ENCODE measurements around the gene KAZN.

The KAZN gene

DNA sequence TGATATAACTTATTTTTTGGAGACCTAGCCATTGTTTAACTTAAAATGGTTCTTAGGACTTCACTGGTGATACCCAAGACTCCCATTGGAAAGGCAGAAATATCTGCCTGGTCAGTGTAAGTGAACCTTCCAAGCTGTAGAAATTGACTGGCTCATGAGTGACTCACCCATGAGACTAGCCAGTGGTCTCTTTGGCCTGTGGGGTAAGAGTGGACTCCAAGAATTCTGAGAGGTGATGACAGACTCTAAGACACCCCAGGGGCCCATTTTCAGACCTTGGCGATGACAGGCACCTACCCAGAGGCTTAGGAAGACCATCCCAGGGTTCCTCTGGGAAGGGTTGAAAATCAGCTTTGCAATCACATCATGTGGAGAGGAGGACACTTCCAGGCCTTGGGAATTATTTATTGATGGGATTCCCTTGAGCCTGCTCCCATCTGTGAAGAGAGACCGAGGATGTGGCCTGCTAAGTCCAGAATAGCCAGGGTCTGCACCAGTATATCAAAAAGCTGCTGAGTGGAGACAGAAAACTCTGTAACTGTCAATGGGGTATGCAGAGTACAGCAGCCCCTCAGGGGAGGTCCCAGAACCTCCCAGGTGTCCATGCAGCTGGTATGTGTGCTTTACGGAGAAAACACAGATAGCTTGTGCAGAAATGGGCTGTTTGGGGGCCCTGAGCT is 78.9 kb downstream of the KAZN start:
- DNase-seq (ENCODE audit: low spot score) = no peak

DNA sequence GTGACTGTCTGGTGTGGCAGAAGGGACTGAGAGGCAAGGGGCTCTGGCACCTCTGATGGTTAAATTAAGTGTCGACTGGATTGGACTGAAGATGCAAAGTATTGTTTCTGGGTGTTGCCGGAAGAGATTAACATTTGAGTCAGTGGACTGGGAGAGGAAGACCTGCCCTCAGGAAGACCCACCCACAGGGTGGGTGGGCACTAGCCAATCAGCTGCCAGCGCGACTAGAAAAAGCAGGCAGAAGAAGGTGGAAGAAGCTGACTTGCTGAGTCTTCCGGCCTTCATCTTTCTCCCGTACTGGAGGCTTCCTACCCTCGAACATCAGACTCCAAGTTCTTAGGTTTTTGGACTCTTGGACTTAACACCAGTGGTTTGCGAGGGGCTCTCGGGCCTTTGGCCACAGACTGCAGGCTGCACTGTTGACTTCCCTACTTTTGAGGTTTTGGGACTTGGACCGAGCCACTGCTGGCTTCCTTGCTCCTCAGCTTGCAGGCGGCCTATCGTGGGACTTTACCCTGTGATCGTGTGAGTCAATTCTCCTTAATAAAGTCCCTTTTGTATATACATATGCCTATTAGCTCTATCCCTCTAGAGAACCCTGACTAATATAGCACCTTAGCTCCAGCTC is 79.6 kb downstream of the KAZN start:
- no peak for DNase-seq (ENCODE audit: low spot score)

DNA sequence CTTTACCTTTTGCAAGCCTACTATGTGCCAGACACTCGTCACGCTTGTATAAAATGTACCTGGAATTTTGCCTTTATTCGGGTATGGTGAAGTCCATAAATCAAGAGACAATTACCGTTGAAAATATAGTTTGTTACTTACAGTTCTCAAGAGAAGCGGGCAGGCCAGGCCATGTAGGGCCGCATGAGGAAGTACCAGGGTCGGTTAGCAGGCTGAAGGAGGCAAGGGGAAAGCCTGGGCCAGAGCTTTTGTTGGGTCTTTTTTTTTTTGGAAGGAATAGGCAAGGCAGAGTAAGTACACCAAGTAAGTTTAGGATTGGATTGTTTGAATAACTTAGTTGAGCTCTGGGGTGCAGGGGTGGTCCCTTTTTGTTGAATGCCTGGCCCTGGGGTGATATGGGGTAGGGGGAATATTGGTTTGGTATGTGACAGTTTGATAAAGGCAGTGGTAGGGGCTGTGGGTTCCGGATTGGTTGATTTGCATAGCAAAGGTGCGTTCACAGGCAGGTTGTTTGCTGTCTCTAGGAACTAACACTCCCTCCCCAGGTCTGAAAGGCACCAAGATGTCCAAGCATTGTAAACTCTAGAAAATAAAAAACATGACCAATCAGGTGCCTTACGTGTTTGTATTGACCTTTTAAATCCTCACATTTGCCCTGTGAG is 80.7 kb downstream of the KAZN start:
- DNase-seq (ENCODE audit: low spot score) = no peak

DNA sequence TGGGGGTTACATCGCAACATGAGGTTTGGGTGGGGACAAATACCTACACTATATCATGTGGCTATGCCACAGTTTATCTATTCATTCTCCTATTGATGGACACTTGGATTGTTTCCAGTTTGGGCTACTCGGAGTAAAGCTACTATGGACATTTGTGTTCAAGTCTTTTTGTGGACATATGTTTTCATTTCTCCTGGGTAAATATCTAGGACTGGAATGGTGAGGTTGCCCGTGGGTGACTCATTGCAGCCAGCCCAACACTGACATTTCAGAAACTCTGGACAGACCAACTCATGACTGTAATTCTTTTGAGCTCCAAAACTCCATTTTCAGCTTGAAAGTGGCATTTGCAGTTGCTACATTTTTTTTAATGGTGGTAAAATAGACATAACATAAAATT is 82.7 kb downstream of the KAZN start:
- no peak for DNase-seq (ENCODE audit: low spot score)

DNA sequence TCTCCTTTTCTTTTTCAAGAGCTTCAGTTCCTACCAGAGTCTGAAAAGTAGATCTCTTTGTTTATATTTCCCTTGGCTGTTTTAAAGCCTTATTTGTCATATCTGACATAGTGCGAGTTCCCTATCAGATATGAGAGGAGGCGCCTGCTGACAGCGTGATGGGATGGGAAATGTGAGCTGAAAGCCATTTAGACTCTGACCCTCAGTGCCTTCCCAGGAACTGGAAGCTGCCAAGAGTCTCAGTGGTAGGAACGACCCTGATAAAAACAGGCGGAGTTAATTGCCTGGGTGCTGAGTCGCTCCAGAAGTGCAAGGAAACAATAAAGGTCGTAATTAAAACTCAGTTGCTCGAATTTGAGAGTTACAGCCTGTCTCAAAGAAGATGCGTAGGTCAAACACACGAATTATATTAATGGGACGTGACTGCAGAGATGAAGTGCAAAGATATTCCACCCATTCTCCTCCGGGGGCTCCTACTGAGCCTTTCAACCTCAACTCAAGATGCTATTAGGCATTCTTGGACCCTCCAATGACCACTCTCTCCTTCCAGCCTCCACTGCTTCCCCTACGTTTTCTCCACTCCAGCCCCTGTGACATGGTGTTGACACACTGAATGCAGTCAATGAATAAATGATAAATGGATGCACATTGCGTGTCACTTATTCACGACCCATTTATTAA is 84.6 kb downstream of the KAZN start:
- no peak for DNase-seq (ENCODE audit: low spot score)

DNA sequence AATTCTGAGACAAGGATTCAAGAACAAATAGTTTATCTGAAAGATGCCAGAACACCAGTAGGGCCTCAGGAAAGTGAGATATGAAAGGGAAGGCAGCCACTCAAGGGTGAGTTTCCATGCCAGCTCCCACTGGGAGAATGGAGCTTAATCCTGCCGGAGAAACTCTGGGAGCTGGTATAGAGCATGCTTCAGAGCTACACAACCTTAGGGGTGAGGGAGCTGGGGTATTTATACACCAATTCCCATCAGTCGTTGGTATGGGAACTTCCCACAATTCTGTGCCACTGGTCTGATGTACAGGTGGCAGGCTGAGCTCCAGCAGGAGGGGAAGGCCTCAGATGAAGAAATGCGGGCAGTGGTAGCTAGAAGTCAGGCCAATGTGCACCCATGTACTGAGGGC is 86.6 kb downstream of the KAZN start:
- no peak for DNase-seq (ENCODE audit: low spot score)

DNA sequence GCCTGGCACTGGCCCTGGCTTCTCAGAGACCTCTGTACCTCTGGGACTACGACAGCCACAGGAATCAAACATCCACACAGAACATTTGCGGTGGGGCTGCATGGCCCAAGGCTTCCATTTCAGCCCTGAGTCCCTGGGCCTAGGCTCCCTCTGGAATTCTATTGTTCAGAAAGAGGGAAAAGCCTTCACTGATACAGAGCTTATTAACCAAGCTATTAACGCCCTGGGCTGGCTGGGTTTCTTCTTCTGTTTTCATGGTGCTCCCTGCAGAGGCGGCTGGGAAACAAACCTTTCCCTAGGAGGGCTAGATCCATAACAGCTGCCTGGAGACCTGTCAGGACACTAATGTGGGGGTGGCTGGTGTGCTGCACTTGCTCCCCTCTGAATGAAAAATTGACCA is 88.2 kb downstream of the KAZN start:
- no peak for DNase-seq (ENCODE audit: low spot score)

DNA sequence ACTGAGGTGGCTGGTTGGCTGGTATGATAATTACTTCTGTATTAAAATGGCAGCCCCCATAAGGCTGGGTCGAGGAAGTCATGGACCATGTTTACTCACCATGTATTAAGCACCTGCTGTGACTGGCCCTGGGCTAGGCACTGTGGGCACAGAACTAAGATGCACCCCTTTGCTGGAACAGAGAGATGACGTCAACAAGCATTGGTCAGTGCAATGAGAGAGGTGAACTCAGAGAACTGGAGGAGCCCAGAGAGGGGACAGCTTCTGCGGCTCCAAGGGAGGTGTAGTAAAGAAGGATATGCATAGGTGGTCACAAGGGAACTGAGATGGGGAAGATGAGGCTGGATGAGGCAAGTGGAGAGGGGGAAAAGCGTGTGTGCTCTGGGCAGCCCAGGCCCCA is 88.7 kb downstream of the KAZN start:
- DNase-seq (ENCODE audit: low spot score) = no peak

DNA sequence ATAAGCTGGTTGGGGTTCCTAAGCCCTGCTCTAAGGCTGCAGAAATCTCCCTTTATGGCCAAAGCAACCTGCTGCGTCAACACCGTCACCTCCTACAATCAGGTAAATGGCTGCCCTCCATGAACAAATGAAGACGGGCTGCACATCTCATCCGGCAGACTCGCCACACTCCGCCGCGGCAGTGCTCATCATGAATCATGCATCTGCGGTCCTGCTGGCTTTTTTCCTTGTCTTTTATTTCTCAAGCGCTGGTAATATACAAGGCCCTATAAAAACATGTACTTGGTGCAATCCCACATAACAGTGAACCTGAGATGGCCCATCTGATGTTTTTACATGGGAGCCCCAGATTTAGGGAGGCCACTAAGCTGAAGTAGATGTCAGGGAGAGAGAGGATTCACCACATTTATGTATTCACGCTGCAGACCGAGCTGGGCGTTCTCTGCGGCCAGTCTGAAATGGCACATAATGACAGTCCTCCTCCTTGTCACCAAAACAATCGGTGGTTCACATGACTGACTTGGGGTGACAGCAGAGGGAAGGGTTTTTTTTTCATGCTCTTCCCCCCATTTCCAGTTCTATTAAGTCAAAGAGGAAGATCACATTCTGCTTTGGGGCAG is 91.6 kb downstream of the KAZN start:
- no peak for DNase-seq (ENCODE audit: low spot score)

DNA sequence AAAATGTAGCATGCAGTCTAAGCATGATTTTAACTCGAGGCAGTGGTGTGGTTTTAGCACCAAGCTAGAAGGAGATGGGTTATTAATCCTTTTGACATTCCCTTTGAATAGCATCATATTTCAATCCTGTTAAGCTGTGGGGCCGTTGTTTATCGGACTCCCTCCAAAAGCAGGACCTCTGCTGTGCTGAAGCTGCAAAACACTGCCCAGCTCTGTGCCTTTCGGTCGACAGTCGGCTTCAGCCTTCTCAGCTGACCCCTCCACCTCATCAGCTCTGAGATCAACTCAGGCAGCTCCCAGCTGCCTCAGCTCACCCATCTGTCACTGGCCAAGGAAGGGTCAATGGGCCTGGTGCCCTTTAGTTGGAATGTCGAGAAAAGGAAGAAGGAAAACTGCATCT is 95.5 kb downstream of the KAZN start:
- no peak for DNase-seq (ENCODE audit: low spot score)

DNA sequence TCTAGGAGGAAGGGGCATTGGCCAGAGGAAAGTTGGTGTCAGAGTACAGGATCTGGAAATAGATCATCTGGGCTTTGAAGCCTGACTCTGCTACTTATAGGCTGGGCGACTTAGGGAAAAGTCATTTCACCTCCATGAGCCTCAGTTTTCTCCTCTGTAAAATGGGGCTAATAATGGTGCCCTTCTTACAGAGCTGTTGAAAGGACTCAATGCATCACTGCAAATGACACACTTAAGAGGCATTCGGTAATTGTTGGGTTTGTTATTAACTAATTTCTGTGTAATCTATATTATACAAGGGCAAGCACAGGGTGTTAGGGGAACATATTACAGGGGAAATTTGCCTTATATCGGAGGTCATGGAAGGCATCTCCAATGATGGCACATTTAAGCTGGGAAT is 96.1 kb downstream of the KAZN start:
- no peak for DNase-seq (ENCODE audit: low spot score)

DNA sequence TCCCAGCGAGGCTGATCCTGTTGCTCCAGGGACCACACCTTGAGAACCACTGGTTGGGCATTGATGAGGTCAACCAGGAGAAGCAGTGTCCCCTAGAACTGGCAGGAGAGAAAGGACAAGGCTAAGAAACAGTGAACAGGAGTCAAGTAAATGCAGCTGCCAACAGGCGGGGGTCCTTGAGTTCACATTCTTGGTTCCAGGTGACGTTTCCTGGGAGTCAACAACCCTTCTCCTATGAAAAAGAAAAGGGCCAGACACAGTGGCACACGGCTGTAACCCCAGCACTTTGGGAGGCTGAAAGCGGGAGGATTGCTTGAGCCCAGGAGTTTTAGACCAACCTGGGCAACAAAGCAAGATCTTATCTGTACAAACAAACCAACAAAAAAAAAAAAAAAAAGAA is 98.3 kb downstream of the KAZN start:
- no peak for DNase-seq (ENCODE audit: low spot score)

DNA sequence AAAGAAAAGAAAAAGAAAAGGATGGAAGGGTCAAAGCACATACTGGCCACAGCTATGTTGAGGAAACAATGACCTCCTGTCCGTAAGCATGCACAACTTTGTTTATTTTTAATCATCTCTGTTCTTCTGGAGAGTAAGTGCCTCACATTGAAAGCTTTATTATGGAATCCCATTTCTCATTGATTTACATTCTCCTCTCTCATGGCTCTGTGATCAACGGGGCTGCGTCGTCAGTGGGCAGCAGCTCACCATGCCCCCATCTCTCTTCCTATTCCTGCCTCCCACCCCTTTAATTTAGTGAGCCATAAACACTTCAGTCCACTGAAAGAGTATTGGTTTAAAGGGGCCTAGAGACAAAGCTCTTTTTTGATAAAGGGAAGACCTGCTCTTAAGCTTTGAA is 98.9 kb downstream of the KAZN start:
- DNase-seq (ENCODE audit: low spot score) = no peak

DNA sequence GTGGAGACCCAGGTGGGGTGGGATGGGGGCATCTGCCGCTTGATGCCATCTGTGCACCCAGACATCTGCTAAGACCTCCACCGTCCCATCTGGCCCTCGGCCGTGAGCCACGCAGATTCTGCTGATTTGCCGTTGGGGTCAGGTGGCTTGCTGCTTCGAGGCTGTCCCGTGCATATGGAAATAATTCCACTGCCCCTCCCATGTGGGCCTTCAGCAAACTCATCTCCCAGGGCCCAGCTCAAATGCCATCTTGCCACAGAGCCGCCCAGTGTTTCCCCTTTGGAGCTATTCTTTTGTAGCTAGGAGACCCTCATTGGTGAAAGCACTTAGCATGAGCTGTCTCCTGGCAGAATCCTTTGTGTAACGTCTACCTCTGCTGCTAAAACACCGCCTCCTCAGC is 99.8 kb downstream of the KAZN start:
- no peak for DNase-seq (ENCODE audit: low spot score)

DNA sequence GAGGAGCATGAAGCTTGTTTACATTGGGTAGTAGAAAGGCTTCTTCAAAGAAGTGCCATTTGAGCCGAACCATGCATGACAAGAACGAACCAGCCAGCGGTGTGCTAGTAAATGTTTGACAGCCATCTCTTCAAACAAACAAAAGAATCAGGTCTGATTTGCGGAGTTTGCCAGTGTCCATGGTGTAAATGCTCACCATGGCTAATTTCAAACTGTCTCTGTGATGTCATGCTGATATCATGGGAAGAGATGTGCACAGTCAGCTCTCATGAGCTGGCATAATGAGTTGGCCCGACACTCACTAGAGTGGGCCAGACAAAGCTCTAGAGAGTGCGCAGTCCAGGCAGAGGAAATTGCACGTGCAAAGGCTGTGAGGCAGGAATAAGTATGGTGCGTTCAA is 101.1 kb downstream of the KAZN start:
- DNase-seq (ENCODE audit: low spot score) = no peak

DNA sequence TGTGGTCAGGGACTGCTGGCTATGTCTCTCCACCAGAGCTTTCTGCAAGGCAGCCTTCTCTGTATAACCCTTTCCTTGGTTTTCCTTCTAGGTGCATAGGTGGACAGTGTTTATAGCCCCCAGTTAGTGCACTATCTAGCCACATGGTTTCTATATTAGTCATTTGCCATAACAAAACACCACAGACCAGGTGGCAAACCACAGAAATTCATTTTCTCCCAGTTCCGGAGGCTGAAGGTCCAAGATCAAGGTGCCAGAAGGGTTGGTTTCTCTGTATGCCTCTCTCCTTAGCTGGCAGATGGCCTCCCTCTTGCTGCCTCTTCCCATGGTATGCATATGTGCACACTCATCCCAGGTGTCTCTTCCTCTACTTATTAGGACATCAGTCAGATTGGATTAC is 106.4 kb downstream of the KAZN start:
- DNase-seq (ENCODE audit: low spot score) = no peak

DNA sequence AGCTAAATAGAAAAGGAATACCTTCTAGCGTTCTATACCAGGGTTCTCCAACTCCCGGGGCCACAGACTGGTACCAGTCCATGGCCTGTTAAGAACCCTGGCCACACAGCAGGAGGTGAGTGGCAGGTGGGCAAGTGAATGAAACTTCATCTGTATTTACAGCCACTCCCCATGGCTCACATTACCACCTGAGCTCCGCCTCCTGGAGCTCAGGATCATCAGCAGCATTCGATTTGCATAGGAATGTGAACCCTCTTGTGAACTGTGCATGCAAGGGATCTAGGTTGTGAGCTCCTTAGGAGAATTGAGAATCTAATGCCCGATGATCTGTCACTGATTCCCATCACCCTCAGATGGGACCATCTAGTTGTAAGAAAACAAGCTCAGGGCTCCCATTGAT is 107.3 kb downstream of the KAZN start:
- DNase-seq (ENCODE audit: low spot score) = no peak

DNA sequence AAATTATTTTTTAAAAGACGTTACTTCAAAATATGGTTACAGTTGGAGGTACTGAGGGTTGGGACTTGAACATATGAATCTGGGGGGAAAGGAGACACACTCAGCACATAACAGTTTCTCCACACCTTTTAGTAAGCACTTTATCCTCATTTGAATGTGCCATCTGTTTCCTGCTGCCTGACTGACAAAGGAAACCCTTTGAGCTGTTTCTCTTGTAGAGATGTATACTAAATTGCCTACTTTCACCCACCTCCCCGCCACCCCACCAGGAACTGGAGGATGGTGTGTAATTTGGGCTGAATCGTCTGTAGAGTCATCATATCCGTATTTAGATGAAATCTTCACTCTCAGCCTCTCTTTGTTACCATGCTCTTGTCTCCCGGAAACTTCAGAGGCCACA is 108.1 kb downstream of the KAZN start:
- DNase-seq (ENCODE audit: low spot score) = no peak

DNA sequence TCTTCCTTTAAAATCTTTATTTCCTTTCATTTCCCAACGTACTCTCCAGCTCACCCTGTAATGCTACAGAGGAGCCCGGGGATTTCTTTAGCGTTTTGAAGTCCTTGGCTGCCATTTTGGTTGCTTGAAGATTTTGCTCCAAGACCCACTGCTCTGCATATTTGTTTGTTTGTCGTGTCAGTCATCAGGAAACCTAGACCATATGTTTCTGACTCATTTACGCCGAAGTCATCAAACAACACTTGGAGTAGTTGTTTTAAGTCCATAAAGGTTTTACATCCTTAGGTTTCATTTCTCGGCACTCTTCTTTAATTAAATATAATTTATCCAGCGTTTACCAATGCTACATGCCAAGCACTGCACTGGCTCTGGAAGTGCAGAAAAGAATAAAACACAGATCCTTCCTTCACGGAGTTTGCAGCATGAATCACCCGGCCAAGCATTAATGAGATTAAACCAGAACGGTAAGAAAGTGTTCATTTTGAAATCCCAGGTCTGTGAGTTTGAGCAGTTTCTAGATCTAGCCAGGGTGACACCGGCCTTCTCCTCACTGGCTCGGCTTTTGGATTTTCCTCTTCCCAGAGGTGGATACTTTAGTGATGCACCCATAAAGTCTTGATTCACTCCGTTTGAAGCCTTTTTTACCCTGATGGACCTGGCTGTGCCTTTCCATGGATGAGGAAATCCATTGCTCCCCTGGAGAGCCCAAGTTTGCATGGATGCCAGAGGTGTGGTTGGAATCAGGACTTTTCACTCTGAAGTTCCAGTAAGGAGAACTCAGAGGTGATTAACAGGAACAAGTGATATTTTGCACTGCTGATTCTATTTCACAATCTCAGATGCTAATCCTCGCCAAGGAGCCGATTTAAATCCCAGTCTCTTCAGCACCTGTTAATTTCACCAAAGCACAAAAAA is 109.3 kb downstream of the KAZN start:
- DNase-seq (ENCODE audit: low spot score) = no peak

DNA sequence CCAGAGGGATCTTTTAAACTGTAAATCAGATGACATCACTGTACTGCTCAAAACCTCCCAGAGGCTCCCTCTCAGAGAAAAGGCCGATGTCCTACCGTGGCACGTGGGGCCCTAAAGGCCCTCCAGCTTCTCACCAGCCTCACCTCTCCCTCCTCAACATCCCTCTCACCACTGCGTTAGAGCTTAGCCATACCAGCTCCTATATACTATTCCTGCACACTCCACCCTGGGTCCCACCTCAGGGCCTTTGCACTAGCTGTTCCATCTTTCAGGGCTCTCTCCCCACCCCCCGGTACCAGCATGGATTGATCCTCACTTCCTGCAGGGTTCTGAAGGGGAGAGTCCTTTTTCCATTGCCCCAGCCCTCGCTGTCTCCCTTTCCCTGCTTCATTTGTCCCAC is 111.8 kb downstream of the KAZN start:
- DNase-seq (ENCODE audit: low spot score) = no peak

DNA sequence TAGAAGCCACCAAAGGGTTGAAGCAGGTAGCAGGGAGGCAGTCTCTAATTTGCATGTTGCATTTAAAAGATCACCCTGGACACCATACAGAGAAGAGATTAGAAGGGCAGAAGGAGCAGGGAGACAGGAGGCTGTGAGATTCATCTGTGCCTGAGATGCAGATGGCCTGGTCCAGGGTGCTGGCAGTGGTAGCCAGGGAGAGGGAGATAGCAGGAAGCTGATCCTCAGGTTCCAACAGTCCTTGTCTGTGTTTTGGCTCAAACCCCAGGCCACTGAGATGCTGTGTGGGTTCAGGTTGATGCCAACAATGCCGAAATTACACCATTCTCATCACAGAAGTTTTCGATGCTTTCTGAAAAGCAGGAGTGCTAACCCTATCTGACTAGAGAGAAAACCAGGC is 113.7 kb downstream of the KAZN start:
- no peak for DNase-seq (ENCODE audit: low spot score)

DNA sequence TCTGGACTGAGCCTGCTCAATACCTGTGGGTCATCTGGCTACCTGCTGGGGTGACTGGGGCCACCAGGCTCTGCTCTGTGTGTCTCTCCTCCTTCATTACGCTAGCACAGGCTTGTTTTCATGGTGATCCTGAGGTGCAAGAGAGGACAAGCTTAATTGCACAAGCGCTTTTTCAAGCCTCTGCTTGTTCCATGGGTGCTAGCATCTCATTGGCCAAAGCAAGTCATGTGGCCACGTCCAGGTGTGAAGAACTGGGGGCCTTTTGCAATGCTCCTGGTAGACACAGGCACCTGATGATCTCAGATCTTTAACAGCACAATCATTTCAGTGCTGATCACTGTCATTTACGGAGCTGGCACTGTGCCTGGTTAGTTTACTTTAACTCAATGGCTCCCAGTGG is 114.6 kb downstream of the KAZN start:
- no peak for DNase-seq (ENCODE audit: low spot score)
